GM21576 (cell line): ENCODE results near the gene SESN1.
A peak's percentile ranks its signal among the peaks of the same experiment; 100 is the strongest.
"Not testable (repeated sequence)": the region's sequence is repeated elsewhere in the genome, so short reads cannot be mapped to it uniquely, and the experiment has no call there.

Source experiments
- ATAC-seq: cut with Tn5 transposase; IDR thresholded peaks from one replicate; pipeline ENCODE4 v1.9.1; 2021; ENCODE audit warnings: mild to moderate bottlenecking, moderate library complexity; ENCODE audit not compliant: unreplicated experiment

SESN1 gene

DNA sequence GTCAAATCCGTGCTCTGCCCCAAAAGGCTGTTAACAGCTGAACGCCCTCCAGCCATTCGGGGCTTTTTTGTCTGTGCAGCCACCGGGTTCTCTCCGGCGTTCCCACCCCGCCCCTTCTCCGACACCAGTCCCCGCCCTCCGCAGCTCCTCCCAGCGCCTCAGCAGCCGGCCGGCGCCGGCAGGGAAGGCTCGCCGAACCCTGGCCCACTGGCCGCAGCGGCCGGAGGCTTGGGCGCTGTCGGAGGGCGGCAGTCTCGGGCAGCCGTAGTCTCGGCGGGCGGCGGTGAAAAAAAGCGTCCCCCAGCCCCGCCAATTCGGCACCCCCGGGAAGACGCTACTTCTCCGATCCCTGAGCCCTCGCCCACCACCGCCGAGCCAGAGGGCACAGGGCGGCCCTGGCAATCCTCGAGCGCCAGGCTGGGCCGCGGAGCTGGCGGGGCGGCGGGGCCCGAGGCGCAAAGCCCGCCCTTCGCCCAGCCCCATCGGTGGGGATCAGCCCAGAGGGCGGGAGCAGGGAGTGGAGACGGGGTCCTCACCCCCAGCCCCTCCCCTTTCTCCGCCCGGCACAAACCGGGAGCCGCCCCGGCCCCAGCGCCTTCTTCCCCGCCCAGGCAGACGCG is at the start of gene SESN1:
Gene SESN1, minus strand, starts transcription at position 431 of the 620 bp plus-strand sequence. CDS start 773 bp downstream, outside the sequence.
- peak; percentile 55 for ATAC-seq

DNA sequence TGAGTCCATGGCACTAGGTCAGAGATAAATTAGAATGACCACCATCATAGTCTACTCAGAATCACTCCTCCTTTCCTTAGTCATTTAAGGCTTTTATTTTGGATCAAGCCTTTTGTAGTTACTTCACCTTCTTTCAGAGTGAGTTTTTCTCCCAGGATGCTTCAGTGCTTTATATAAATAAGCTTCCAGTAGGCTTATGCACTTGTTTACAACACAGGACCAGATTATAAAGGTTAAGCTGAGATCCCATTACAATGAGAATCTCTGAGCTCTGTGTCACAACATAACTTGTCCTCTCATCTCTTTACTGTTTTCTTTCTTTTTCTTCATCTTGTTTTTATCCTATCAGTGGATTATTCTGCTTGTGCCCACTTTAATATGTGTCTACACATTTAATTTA is 48.5 kb upstream of the SESN1 start:
- ATAC-seq, result no peak

DNA sequence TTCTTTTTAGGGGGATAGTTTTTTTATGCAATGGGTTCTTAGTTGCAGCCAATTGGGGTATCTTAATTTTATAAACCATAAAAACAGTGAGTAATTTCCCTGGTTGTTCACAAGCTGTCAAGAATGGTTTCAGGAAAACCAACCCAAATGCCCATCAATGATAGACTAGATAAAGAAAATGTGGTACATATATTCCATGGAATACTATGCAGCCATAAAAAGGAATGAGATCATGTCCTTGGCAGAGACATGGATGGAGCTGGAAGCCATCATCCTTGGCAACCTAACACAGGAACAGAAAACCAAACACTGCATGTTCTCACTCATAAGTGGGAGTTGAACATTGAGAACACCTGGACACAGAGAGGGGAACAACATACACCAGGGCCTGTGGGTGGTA is 47.4 kb upstream of the SESN1 start:
- not testable (repeated sequence) for ATAC-seq

DNA sequence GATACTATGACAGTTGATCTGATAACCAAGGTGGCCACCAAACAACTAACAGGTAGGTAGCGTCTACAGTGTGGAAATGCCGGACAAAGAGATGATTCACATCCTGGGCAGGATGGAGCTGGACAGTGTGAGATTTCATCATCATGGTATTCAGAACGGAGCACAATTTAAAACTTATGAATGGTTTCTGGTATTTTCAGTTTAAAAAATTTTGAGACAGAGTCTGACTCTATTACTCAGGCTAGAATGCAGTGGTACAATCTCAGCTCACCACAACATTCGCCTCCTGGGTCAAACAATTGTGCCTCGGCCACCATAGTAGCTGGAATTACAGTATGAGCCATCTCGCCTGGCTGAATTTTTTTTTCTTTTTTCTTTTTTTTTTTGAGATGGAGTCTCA is 44.5 kb upstream of the SESN1 start:
- no peak for ATAC-seq

DNA sequence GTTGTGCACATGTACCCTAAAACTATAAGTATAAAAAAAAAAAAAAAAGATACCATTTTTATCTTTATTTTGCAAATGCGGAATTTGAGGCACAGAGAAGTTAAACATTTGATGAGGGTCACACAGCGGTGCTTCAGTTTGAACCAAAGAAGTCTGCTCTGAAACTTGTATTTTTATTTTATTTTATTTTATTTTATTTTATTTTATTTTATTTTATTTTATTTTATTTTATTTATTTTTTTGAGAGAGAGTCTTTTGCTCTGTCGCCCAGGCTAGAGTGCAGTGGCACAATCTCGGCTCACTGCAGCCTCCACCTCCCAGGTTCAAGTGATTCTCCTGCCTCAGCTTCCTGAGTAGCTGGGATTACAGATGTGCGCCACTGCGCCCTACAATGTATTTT is 41.9 kb upstream of the SESN1 start:
- ATAC-seq, result not testable (repeated sequence)

DNA sequence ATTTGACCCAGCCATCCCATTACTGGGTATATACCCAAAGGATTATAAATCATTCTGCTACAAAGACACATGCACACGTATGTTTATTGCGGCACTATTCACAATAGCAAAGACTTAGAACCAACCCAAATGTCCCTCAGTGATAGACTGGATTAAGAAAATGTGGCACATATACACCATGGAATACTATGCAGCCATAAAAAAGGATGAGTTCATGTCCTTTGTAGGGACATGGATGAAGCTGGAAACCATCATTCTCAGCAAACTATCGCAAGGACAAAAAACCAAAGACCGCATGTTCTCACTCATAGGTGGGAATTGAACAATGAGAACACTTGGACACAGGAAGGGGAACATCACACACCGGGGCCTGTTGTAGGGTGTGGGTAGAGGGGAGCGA is 41.4 kb upstream of the SESN1 start:
- ATAC-seq, result not testable (repeated sequence)

DNA sequence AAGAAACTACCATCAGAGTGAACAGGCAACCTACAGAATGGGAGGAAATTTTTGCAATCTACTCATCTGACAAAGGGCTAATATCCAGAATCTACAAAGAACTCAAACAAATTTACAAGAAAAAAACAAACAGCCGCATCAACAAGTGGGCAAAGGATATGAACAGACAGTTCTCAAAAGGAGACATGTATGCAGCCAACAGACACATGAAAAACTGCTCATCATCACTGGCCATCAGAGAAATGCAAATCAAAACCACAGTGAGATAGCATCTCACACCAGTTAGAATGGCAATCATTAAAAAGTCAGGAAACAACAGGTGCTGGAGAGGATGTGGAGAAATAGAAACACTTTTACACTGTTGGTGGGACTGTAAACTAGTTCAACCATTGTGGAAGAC is 41.0 kb upstream of the SESN1 start:
- not testable (repeated sequence) for ATAC-seq

DNA sequence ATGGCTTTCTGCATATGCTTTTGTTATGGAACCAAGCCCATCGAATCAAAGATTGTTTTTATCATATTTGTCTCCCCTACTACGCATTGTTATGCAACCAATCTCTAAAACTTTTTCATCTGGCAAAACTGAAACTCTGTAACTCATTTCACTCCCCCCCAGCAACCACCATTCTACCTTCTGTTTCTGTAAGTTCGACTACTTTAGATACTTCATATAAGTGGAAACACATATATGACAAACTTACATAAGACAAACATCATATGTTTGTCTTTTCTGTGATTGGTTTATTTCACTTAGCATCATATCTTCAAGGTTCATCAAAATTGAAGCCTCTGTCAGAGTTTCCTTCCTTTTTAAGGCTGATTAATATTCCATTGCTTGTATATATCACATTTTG is 35.4 kb upstream of the SESN1 start:
- ATAC-seq, result no peak

DNA sequence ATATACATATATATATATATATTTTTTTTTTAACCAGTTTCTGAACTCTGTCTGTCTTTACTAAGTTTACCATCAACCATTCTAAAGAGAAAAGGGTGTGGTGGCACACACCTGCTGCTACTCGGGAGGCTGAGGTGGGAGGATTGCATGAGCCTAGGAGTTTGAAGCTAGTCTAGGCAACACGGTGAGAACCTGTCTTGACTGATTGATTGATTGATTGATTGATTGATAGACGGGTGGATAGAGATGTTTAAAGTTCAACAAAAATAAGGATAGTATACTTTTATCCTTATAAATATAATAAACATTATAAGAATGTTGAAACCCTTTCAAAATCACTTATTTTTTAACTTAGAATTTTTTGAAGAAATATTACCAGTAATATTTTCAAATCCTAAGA is 30.9 kb upstream of the SESN1 start:
- no peak for ATAC-seq

DNA sequence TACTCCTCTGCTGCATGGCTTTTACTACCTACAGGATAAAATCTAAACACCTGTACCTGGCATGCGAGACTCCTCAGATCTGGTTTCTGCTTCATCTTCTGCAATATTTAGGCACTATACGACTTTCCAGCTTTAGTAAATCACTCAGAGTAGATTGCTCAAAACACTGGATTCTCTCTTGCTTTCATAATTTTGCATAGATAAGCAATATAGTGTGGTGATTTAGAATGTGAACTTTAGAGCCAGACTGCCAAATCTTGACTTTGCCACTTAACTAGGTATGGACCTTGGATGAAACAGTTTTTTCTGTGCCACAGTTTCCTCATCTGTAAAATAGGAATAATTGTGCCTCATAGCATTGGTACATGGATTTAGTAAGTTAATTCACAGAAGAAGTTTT is 29.6 kb upstream of the SESN1 start:
- ATAC-seq, result no peak

DNA sequence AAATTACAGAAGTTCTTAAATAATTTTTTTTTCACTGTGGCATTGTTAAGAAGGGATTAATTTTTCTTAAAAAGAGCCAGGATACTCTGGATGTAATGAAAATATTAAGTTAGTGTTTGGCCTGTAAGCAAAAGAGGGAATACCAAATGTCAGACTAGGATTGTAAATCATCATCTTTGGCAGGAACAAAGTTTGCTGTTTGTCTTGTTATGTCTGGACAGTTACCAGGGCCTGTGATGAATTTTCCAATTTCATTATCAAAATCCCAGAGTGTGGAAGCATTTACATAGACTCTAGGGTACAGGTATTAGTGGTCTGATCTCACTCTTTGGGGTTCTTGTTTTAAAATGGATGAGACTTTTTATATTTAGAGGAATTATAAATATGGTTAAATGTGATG is 26.8 kb upstream of the SESN1 start:
- ATAC-seq, result no peak

DNA sequence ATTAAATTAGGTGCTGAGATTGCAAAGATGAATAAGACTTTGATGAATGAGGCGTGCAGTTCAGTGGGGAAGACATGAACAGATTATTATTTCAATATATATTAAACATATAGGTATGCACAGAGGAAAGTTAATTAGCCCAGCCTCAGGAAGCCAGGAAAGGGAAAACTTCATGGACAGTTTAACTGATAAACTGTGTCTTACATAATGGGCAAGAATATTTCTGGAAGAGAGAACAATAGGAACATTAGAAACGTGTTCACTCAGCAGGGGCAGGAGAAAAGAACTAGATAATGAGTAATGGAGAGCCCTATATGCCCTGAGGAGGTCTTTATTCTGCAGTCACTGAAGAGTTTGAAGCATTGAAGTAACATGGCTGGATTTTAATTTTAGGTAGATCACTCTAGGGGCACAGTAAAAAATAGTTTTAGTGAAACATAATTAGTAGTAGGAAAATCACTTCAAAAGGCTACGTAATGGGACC is 24.3 kb upstream of the SESN1 start:
- no peak for ATAC-seq

DNA sequence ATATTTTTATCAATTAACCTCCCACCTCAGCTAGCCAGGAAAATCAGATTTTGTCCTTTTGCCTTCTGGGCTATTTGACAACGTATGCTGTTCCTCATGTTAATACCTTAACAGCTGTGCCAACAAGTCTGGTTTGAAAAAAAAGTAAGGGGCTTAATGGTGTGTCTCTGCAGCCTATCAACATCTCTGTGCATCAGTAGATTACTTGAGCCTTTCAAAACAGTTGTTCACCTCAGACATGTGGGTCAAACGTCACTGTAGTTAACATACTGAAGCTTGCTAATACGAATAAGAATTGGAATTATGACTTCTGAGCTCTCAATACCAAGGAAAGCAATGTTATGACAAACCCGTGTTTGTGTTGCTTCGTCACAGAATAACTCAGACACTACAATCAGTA is 23.7 kb upstream of the SESN1 start:
- no peak for ATAC-seq

DNA sequence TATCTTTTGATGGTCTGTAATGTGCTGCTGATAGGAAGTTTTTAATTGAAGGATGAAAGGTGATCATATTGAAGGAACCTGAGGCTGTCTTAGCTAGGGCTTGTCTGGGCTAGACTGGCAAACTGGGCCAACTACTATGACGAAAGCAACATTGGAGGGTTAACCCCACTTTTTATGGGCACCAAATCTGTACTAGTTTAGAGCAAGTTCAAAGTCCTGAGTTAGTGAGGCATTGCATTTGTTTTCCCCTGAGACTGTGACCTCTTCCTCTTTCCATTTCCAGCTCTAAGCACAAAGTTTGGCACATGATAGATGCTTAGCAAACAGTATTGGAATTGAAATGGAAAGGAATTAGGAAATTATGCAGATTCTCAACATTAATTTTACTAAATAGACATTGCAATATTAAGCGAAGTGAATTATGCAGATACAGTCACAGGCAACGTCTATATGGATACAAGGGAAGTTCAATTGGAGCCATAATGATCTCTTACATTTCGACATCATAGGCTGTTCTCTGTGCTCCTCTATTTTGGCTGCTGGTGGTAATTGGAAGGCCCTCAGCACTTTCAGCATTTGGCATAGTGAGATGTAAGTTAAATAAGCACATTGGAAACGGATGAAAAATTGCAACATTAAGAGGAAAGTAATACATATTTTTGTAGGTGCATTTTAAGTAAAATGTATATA is 22.8 kb upstream of the SESN1 start:
- peak; percentile 82 for ATAC-seq

DNA sequence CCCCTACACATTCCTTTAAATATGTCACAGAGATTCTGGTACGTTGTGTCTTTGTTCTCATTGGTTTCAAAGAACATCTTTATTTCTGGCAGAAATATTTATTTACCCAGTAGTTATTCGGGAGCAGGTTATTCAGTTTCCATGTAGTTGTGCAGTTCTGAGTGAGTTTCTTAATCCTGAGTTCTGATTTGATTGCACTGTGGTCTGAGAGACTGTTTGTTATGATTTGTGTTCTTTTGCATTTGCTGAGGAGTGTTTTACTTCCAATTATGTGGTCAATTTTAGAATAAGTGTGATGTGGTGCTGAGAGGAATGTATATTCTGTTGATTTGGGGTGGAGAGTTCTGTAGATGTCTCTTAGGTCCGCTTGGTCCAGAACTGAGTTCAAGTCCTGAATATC is 18.0 kb upstream of the SESN1 start:
- not testable (repeated sequence) for ATAC-seq

DNA sequence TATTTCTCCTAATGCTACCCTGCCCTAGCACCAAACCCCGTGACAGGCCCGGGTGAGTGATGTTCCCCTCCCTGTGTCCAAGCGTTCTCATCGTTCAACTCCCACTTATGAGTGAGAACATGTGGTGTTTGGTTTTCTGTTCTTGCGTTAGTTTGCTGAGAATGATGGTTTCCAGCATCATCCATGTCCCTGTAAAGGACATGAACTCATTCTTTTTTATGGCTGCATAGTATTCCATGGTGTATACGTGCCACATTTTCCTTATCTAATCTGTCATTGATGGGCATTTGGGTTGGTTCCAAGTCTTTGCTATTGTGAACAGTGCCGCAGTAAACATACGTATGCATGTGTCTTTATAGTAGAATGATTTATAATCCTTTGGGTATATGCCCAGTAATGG is 15.0 kb upstream of the SESN1 start:
- not testable (repeated sequence) for ATAC-seq

DNA sequence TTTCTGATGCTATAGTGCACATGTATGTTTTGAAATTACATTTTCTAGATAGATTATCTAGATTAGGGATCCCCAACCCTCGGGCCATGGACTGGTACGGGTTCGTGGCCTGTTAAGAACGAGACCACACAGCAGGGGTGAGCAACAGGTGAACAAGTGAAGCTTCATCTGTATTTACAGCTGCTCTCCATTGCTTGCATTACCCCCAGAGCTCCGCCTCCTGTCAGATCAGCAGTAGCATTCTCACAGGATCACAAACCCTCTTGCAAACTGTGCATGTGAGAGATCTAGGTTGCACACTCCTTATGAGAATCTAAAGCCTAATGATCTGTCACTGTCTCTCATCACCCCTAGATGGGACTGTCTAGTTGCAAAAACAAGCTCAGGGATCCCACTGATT is 11.0 kb upstream of the SESN1 start:
- ATAC-seq, result no peak

DNA sequence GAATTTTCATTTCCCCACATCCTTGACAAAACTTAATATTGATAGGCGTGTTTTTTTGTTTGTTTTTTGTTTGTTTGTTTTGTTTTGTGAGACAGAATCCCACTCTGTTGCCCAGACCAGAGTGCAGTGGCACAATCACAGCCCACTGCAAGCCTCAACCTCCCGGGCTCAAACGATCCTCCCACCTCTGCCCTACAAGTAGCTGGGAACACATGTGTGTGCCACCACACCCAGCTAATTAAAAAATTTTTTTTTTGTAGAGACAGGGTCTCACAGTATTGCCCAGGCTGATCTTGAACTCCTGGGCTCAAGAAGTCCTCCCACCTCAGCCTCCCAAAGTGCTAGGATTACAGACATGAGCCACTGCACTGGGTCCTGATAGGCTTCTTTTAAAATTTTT is 9.9 kb upstream of the SESN1 start:
- ATAC-seq, result no peak

DNA sequence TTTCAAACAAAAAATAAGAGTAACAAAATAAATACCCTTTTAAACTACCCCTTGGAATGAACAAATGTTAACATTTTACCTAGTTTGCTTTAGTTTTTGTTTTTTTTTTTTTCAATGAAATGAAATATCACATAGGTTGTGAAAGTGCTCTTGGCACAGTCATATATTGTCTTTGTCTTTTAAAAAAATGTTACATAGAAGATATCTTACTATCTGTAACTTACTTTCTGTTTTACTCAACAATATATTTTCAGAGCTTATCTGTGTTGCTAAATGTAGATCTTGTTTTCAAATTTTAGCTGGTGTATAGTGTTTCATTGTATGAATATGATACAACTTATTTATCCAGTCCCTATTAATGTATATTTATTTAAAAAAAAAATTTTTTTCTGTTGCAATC is 9.3 kb upstream of the SESN1 start:
- ATAC-seq, result no peak

DNA sequence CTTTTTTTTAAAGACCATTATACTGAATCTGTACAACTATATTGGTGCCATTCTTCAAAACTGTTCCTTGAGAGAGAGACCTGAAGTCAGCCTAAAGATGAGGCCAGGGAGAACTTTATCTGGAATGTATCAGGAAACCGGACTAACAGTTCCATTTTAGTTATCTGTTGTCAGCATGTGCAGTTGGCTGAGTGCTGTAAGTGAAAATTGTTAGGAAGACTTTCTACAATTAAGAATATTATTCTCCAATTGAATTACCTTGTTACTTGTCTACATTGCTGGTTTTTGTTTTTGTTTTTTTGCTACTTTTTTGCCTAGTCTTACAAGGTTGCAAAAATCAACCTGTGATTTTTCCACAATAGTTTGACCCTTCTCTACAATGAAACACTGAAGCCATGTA is 8.1 kb upstream of the SESN1 start:
- no peak for ATAC-seq

DNA sequence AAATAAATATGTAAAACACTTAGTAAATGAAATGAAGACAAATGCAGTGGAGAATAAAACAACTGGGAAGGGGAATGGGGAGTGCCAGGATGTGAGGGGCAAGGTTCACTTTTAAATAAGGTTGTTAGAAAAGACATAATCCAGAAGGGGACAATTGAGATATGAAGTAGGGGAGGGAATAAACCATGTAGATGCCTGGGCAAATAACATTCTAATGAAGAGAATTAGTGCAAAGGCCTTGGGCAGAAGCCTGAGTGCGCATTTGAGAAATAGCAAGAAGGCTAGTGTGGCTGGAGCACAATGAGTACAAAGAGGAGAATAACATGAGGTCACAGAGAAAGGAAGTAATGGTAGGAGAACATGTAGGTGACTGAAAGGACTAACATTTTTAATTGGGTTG is 3.0 kb upstream of the SESN1 start:
- no peak for ATAC-seq

DNA sequence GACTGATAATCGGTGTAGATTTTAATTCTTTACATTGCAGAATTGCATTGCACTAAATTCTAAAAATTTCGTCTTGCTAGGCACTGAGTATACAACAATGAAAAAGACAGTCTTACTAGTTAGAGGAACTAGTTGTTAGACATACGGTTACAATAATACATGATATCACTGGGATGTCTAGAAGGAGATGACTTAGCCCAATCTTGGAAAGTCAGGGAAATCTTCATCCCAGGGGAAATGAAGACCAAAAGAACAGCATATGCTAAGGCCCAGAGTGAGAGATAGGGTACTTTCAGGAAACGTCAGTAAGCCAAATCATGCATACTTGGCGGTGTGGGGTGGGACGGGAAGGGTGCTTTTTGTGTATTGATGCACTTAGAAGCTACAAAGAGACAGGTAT is 1.6 kb upstream of the SESN1 start:
- no peak for ATAC-seq

DNA sequence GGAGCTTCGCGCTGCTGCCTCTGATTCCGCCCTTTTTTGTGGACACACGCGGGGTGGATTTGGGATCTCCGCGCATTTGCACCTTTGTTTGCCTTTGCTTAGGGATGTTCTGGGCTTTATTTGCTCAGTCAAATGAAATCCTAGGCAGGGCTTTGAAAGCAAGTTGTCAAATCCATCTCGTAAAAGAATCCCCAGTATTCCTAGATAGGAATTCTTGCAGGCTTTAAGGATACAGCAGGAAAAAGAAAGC is 1.1 kb upstream of the SESN1 start:
- no peak for ATAC-seq
